H1 (cell line): ENCODE measurements around the gene MFSD2B. TPM values are rescaled to one million over a fixed set of nuclear protein-coding genes. Genes with fewer than 3 reads are reported as not detected.

ENCODE experiments used
- EGR1 ChIP-seq: IDR thresholded peaks from 2 replicates; pipeline ENCODE4 v1.6.1; 2011; ENCODE audit warnings: low read depth, low read length, borderline replicate concordance
- NANOG ChIP-seq: IDR thresholded peaks from 2 replicates; pipeline ENCODE4 v1.6.1; 2011; ENCODE audit warnings: low read length, low read depth, mild to moderate bottlenecking, inconsistent platforms; ENCODE audit not compliant: insufficient read depth, poor library complexity, severe bottlenecking
- SIRT6 ChIP-seq: IDR thresholded peaks from one replicate; pipeline ENCODE4 v1.7.1; 2012; ENCODE audit warnings: low read length, inconsistent platforms
- SP4 ChIP-seq: IDR thresholded peaks from 2 replicates; pipeline ENCODE4 v1.6.1; 2012; ENCODE audit warnings: low read length, inconsistent platforms
- TBP ChIP-seq: IDR thresholded peaks from 2 replicates; pipeline ENCODE4 v1.6.1; 2011; ENCODE audit warnings: low read depth, low read length, improper control_type of control experiment
- polyA plus RNA-seq, 7 experiments: library from polyadenylated mRNA; depleted of rRNA in 3 of 7; stranded (reverse) in 5 of 7; unstranded in 2 of 7; fragments of >200 nt in 5 of 7; fragments of 200-250 nt in 2 of 7; gene quantifications; 1 replicate in 5 of 7; 2 replicates in 1 of 7; 4 replicates in 1 of 7; pipeline versions ENCODE4 v1.2.1 to v1.2.3, GENCODE V29; 2011 to 2013; ENCODE audit warnings: missing spikeins in 2 of 7, mixed read lengths in 2 of 7
- total RNA-seq: library from RNA; stranded (reverse); fragmentation: NEBNext Ultra II Directional; extraction: Animal tissue kit (Norgen Biotek cat#: 25700); gene quantifications from 2 replicates; pipeline ENCODE4 v1.2.1, GENCODE V29; 2021
- TF ChIP-seq, protein P1 (sequence below): fragments of 300-600 bp; sonication (generic); IDR thresholded peaks from 2 replicates; pipeline ENCODE4 v1.7.1; 2012; ENCODE audit warnings: low read length, moderate library complexity, mild to moderate bottlenecking, inconsistent platforms; ENCODE audit not compliant: insufficient replicate concordance
- TF ChIP-seq, protein P2 (sequence below): IDR thresholded peaks from 2 replicates; pipeline ENCODE4 v1.6.1; 2012; ENCODE audit warnings: inconsistent platforms
- TF ChIP-seq, protein P3 (sequence below): IDR thresholded peaks from 2 replicates; pipeline ENCODE4 v1.6.1; 2011; ENCODE audit warnings: low read length, improper control_type of control experiment

The MFSD2B gene
- total and polyA plus RNA-seq, 2 of the 8 experiments (the other 6 are each of a cell fraction or from before 2014, with no cell fraction given): 0.33 to 0.48 TPM

DNA sequence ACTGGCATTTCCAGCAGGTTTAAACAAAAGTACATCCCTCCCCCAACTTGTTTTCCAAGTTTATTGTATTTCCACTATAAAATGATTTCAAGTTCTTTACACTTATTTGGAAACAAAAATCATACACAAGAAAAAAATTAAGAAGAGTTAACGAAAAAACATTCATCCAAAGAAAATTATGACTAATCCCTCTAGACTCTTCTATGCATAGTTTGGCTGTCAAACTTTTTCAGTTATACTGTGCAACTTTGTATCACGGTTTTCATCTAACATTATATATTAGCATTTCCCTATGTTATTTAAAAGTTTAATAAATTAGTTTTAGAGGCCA lies 36.7 kb downstream of the MFSD2B start (continued):
- TF ChIP-seq, protein P1, sequence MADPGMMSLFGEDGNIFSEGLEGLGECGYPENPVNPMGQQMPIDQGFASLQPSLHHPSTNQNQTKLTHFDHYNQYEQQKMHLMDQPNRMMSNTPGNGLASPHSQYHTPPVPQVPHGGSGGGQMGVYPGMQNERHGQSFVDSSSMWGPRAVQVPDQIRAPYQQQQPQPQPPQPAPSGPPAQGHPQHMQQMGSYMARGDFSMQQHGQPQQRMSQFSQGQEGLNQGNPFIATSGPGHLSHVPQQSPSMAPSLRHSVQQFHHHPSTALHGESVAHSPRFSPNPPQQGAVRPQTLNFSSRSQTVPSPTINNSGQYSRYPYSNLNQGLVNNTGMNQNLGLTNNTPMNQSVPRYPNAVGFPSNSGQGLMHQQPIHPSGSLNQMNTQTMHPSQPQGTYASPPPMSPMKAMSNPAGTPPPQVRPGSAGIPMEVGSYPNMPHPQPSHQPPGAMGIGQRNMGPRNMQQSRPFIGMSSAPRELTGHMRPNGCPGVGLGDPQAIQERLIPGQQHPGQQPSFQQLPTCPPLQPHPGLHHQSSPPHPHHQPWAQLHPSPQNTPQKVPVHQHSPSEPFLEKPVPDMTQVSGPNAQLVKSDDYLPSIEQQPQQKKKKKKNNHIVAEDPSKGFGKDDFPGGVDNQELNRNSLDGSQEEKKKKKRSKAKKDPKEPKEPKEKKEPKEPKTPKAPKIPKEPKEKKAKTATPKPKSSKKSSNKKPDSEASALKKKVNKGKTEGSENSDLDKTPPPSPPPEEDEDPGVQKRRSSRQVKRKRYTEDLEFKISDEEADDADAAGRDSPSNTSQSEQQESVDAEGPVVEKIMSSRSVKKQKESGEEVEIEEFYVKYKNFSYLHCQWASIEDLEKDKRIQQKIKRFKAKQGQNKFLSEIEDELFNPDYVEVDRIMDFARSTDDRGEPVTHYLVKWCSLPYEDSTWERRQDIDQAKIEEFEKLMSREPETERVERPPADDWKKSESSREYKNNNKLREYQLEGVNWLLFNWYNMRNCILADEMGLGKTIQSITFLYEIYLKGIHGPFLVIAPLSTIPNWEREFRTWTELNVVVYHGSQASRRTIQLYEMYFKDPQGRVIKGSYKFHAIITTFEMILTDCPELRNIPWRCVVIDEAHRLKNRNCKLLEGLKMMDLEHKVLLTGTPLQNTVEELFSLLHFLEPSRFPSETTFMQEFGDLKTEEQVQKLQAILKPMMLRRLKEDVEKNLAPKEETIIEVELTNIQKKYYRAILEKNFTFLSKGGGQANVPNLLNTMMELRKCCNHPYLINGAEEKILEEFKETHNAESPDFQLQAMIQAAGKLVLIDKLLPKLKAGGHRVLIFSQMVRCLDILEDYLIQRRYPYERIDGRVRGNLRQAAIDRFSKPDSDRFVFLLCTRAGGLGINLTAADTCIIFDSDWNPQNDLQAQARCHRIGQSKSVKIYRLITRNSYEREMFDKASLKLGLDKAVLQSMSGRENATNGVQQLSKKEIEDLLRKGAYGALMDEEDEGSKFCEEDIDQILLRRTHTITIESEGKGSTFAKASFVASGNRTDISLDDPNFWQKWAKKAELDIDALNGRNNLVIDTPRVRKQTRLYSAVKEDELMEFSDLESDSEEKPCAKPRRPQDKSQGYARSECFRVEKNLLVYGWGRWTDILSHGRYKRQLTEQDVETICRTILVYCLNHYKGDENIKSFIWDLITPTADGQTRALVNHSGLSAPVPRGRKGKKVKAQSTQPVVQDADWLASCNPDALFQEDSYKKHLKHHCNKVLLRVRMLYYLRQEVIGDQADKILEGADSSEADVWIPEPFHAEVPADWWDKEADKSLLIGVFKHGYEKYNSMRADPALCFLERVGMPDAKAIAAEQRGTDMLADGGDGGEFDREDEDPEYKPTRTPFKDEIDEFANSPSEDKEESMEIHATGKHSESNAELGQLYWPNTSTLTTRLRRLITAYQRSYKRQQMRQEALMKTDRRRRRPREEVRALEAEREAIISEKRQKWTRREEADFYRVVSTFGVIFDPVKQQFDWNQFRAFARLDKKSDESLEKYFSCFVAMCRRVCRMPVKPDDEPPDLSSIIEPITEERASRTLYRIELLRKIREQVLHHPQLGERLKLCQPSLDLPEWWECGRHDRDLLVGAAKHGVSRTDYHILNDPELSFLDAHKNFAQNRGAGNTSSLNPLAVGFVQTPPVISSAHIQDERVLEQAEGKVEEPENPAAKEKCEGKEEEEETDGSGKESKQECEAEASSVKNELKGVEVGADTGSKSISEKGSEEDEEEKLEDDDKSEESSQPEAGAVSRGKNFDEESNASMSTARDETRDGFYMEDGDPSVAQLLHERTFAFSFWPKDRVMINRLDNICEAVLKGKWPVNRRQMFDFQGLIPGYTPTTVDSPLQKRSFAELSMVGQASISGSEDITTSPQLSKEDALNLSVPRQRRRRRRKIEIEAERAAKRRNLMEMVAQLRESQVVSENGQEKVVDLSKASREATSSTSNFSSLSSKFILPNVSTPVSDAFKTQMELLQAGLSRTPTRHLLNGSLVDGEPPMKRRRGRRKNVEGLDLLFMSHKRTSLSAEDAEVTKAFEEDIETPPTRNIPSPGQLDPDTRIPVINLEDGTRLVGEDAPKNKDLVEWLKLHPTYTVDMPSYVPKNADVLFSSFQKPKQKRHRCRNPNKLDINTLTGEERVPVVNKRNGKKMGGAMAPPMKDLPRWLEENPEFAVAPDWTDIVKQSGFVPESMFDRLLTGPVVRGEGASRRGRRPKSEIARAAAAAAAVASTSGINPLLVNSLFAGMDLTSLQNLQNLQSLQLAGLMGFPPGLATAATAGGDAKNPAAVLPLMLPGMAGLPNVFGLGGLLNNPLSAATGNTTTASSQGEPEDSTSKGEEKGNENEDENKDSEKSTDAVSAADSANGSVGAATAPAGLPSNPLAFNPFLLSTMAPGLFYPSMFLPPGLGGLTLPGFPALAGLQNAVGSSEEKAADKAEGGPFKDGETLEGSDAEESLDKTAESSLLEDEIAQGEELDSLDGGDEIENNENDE: no peak
- TF ChIP-seq SIRT6 (no peak), NANOG (no peak), EGR1 (no peak), SP4 (no peak), TBP (no peak)
- TF ChIP-seq, protein P2, sequence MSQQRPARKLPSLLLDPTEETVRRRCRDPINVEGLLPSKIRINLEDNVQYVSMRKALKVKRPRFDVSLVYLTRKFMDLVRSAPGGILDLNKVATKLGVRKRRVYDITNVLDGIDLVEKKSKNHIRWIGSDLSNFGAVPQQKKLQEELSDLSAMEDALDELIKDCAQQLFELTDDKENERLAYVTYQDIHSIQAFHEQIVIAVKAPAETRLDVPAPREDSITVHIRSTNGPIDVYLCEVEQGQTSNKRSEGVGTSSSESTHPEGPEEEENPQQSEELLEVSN: no peak
- TF ChIP-seq, protein P3, sequence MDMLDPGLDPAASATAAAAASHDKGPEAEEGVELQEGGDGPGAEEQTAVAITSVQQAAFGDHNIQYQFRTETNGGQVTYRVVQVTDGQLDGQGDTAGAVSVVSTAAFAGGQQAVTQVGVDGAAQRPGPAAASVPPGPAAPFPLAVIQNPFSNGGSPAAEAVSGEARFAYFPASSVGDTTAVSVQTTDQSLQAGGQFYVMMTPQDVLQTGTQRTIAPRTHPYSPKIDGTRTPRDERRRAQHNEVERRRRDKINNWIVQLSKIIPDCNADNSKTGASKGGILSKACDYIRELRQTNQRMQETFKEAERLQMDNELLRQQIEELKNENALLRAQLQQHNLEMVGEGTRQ: no peak
